Neural cell (in vitro differentiated cells): ENCODE results near the gene TCL1A. TPM values are rescaled to one million over a fixed set of nuclear protein-coding genes. Genes with fewer than 3 reads are reported as not detected.

Source experiments
- H2AFZ ChIP-seq: fragments of 200-600, 300-800 bp; sonication (generic), shearing (Covaris generic); 2 replicates; pipeline ENCODE4 v1.6.0; 2014; ENCODE audit warnings: low read depth, mild to moderate bottlenecking, antibody characterized with exemption, low read length, moderate library complexity
- H3F3A ChIP-seq: fragments of 200-600 bp; shearing (Covaris generic); 2 replicates; pipeline ENCODE4 v1.6.1; 2016; ENCODE audit warnings: mild to moderate bottlenecking, moderate library complexity, mixed read lengths, antibody characterized with exemption, low read length; ENCODE audit not compliant: insufficient read depth, poor library complexity, severe bottlenecking
- H3K27ac ChIP-seq: fragments of 200-600, 300-800 bp; sonication (generic), shearing (Covaris generic); 2 replicates; pipeline ENCODE4 v1.5.1; 2014; ENCODE audit warnings: mild to moderate bottlenecking, low read length, moderate library complexity
- H3K27me3 ChIP-seq: fragments of 300-800, 200-600 bp; sonication (generic), shearing (Covaris generic); 2 replicates; pipeline ENCODE4 v1.6.0; 2014; ENCODE audit warnings: mild to moderate bottlenecking, low read depth, low read length, moderate library complexity; ENCODE audit not compliant: insufficient read depth
- H3K36me3 ChIP-seq: fragments of 300-800, 200-600 bp; sonication (generic), shearing (Covaris generic); 2 replicates; pipeline ENCODE4 v1.5.1; 2014; ENCODE audit warnings: mild to moderate bottlenecking, antibody characterized with exemption, low read length, moderate library complexity; ENCODE audit not compliant: insufficient read depth
- H3K4me2 ChIP-seq: fragments of 300-800, 200-600 bp; sonication (generic), shearing (Covaris generic); 2 replicates; pipeline ENCODE4 v1.6.0; 2014; ENCODE audit warnings: mild to moderate bottlenecking, low read length
- H3K4me3 ChIP-seq: fragments of 300-800, 200-600 bp; sonication (generic), shearing (Covaris generic); 2 replicates; pipeline ENCODE4 v1.5.1; 2014; ENCODE audit warnings: mild to moderate bottlenecking, low read length, moderate library complexity
- H3K79me2 ChIP-seq: fragments of 200-600 bp; shearing (Covaris generic); replicated peaks from 2 replicates; pipeline ENCODE4 v1.6.0; 2014; ENCODE audit warnings: mild to moderate bottlenecking, low read length, moderate library complexity; ENCODE audit not compliant: insufficient read depth
- H3K9ac ChIP-seq: fragments of 300-800, 200-600 bp; sonication (generic), shearing (Covaris generic); 2 replicates; pipeline ENCODE4 v1.6.1; 2016; ENCODE audit warnings: mild to moderate bottlenecking, low read length, mixed read lengths
- H3K9me2 ChIP-seq: fragments of 200-600 bp; shearing (Covaris generic); 2 replicates; pipeline ENCODE4 v1.6.1; 2016; ENCODE audit warnings: mild to moderate bottlenecking, low read length, mixed read lengths; ENCODE audit not compliant: insufficient read depth
- H3K9me3 ChIP-seq: fragments of 200-600, 300-800 bp; sonication (generic), shearing (Covaris generic); 2 replicates; pipeline ENCODE4 v1.6.1; 2016; ENCODE audit warnings: mild to moderate bottlenecking, mixed run types, low read length, moderate library complexity, mixed read lengths
- H4K20me1 ChIP-seq: fragments of 200-600 bp; shearing (Covaris generic); 2 replicates; pipeline ENCODE4 v1.6.1; 2016; ENCODE audit warnings: mild to moderate bottlenecking, mixed run types; ENCODE audit not compliant: insufficient read depth
- EP300 ChIP-seq: fragments of 450-650 bp; conservative IDR thresholded peaks from 2 replicates; pipeline ENCODE4 v1.6.1; 2014; ENCODE audit warnings: antibody characterized with exemption, mild to moderate bottlenecking, moderate library complexity; ENCODE audit not compliant: poor library complexity, severe bottlenecking
- EZH2 ChIP-seq: fragments of 200-600, 300-800 bp; shearing (Covaris generic), sonication (generic); IDR thresholded peaks from 2 replicates; pipeline ENCODE4 v1.6.1; 2014; ENCODE audit warnings: antibody characterized with exemption, low read length, borderline replicate concordance, mild to moderate bottlenecking; ENCODE audit not compliant: insufficient read depth, poor library complexity, severe bottlenecking
- POLR2AphosphoS5 ChIP-seq: IDR thresholded peaks from 2 replicates; pipeline ENCODE4 v1.6.1; 2012
- RAD21 ChIP-seq: fragments of 450-650 bp; conservative IDR thresholded peaks from 2 replicates; pipeline ENCODE4 v1.6.1; 2014; ENCODE audit warnings: antibody characterized with exemption, mild to moderate bottlenecking, moderate library complexity
- REST ChIP-seq: IDR thresholded peaks from 2 replicates; pipeline ENCODE4 v1.6.1; 2012; ENCODE audit warnings: borderline replicate concordance
- SMC3 ChIP-seq: fragments of 450-650 bp; conservative IDR thresholded peaks from 2 replicates; pipeline ENCODE4 v1.6.1; 2014; ENCODE audit warnings: antibody characterized with exemption, mild to moderate bottlenecking, moderate library complexity; ENCODE audit not compliant: poor library complexity
- TAF1 ChIP-seq: IDR thresholded peaks from 2 replicates; pipeline ENCODE4 v1.6.1; 2012; ENCODE audit warnings: low read depth
- polyA plus RNA-seq: library from polyadenylated mRNA; depleted of rRNA; stranded (reverse); fragments of >200 nt; gene quantifications from 2 replicates; pipeline ENCODE4 v1.2.3, GENCODE V29; 2014
- TF ChIP-seq, protein P1 (sequence below): fragments of 450-650 bp; IDR thresholded peaks from 2 replicates; pipeline ENCODE4 v1.5.1; 2014; ENCODE audit warnings: antibody characterized with exemption, mild to moderate bottlenecking, moderate library complexity; ENCODE audit not compliant: poor library complexity, severe bottlenecking

The TCL1A gene
- polyA plus RNA-seq, 1 donor from 2014 or later: not detected

- TF ChIP-seq, protein P1, sequence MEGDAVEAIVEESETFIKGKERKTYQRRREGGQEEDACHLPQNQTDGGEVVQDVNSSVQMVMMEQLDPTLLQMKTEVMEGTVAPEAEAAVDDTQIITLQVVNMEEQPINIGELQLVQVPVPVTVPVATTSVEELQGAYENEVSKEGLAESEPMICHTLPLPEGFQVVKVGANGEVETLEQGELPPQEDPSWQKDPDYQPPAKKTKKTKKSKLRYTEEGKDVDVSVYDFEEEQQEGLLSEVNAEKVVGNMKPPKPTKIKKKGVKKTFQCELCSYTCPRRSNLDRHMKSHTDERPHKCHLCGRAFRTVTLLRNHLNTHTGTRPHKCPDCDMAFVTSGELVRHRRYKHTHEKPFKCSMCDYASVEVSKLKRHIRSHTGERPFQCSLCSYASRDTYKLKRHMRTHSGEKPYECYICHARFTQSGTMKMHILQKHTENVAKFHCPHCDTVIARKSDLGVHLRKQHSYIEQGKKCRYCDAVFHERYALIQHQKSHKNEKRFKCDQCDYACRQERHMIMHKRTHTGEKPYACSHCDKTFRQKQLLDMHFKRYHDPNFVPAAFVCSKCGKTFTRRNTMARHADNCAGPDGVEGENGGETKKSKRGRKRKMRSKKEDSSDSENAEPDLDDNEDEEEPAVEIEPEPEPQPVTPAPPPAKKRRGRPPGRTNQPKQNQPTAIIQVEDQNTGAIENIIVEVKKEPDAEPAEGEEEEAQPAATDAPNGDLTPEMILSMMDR: no peak
Measured at GRCh38 chr14:95675486-95675885, 38.4 kb downstream of the TCL1A start (continued).

- H4K20me1 ChIP-seq: no peaks in the 10 kb centered on the region
- no peak overlapping the region for H2AFZ ChIP-seq
- H3K9me2 ChIP-seq: no peaks in the 10 kb centered on the region
- no peaks in the 10 kb centered on the region for H3K27me3 ChIP-seq
- no peaks in the 10 kb centered on the region for H3K36me3 ChIP-seq
- H3K4me2 ChIP-seq: no peak overlapping the region
- TF ChIP-seq, protein P1: no peak
- no peak for TF ChIP-seq TAF1
- no peak for TF ChIP-seq SMC3
- no peak for TF ChIP-seq REST
- no peak for TF ChIP-seq EP300
- no peak for TF ChIP-seq RAD21
- H3K9me3 ChIP-seq: no peaks in the 10 kb centered on the region
- no peaks in the 10 kb centered on the region for H3K79me2 ChIP-seq
- no peak overlapping the region for H3K4me3 ChIP-seq
- H3F3A ChIP-seq: no peaks in the 10 kb centered on the region
- H3K9ac ChIP-seq: no peak overlapping the region
- no peak overlapping the region for H3K27ac ChIP-seq
Measured at GRCh38 chr14:95674613-95675012, 39.3 kb downstream of the TCL1A start.

- no peaks in the 10 kb centered on the region for H3F3A ChIP-seq
- H2AFZ ChIP-seq: no peak overlapping the region
- TF ChIP-seq EZH2 (no peak), SMC3 (no peak), EP300 (no peak), TAF1 (no peak), POLR2AphosphoS5 (no peak)
- H3K27ac ChIP-seq: no peak overlapping the region
- H3K9ac ChIP-seq: no peak overlapping the region
- H4K20me1 ChIP-seq: no peaks in the 10 kb centered on the region
- H3K9me3 ChIP-seq: no peaks in the 10 kb centered on the region
- no peaks in the 10 kb centered on the region for H3K27me3 ChIP-seq
- H3K9me2 ChIP-seq: no peaks in the 10 kb centered on the region
- H3K4me2 ChIP-seq: no peak overlapping the region
- no peak overlapping the region for H3K4me3 ChIP-seq
- no peaks in the 10 kb centered on the region for H3K36me3 ChIP-seq
- H3K79me2 ChIP-seq: no peaks in the 10 kb centered on the region
Measured at GRCh38 chr14:95668235-95668772, 45.6 kb downstream of the TCL1A start.
